H9 (cell line): ENCODE measurements around the gene GPR37L1. TPM values are rescaled to one million over a fixed set of nuclear protein-coding genes. Genes with fewer than 3 reads are reported as not detected.

Experiments used
- DNase-seq: peaks from one replicate; pipeline ENCODE4 v3.0.0-alpha.2; 2017
- H2AFZ ChIP-seq: one replicate; pipeline ENCODE4 v1.6.1; 2013; ENCODE audit warnings: mild to moderate bottlenecking, low read length, control low read depth, moderate library complexity
- H2AK5ac ChIP-seq: 2 replicates; pipeline ENCODE4 v1.6.1; 2013; ENCODE audit warnings: low read length, control low read depth, mixed read lengths; ENCODE audit not compliant: insufficient read length
- H2BK120ac ChIP-seq: one replicate; pipeline ENCODE4 v1.6.1; 2013; ENCODE audit warnings: low read depth, mild to moderate bottlenecking, low read length, control low read depth, inconsistent platforms; ENCODE audit not compliant: poor library complexity, severe bottlenecking
- H2BK12ac ChIP-seq: 2 replicates; pipeline ENCODE4 v1.6.1; 2013; ENCODE audit warnings: low read length, control low read depth, mixed read lengths, low read depth; ENCODE audit not compliant: insufficient read length
- H2BK15ac ChIP-seq: 2 replicates; pipeline ENCODE4 v1.6.1; 2013; ENCODE audit warnings: low read depth, low read length, control low read depth
- H2BK20ac ChIP-seq: one replicate; pipeline ENCODE4 v1.6.1; 2013; ENCODE audit warnings: low read depth, mild to moderate bottlenecking, low read length, control low read depth, inconsistent platforms; ENCODE audit not compliant: poor library complexity, severe bottlenecking
- H2BK5ac ChIP-seq: 2 replicates; pipeline ENCODE4 v1.6.1; 2013; ENCODE audit warnings: low read length, control low read depth, mixed read lengths; ENCODE audit not compliant: insufficient read length
- H3K14ac ChIP-seq: 2 replicates; pipeline ENCODE4 v1.6.1; 2013; ENCODE audit warnings: low read length, control low read depth; ENCODE audit not compliant: insufficient read depth
- H3K18ac ChIP-seq: 2 replicates; pipeline ENCODE4 v1.6.1; 2013; ENCODE audit warnings: low read depth, mild to moderate bottlenecking, mixed read lengths, low read length, control low read depth; ENCODE audit not compliant: insufficient read length
- H3K23ac ChIP-seq: 2 replicates; pipeline ENCODE4 v1.6.1; 2013; ENCODE audit warnings: low read length, control low read depth, mixed read lengths, low read depth; ENCODE audit not compliant: insufficient read length
- H3K23me2 ChIP-seq: 2 replicates; pipeline ENCODE4 v1.6.1; 2013; ENCODE audit warnings: low read depth, mild to moderate bottlenecking, mixed read lengths, low read length, control low read depth; ENCODE audit not compliant: insufficient read length, poor library complexity, severe bottlenecking
- H3K27ac ChIP-seq: 2 replicates; pipeline ENCODE4 v1.5.1; 2013; ENCODE audit warnings: low read length, control low read depth, mixed read lengths, low read depth; ENCODE audit not compliant: insufficient read length
- H3K27me3 ChIP-seq: 2 replicates; pipeline ENCODE4 v1.6.1; 2013; ENCODE audit warnings: low read length, control low read depth, inconsistent platforms; ENCODE audit not compliant: insufficient read depth
- H3K4ac ChIP-seq: 2 replicates; pipeline ENCODE4 v1.6.1; 2013; ENCODE audit warnings: low read depth, mild to moderate bottlenecking, control low read depth, inconsistent platforms, low read length, moderate library complexity
- H3K4me1 ChIP-seq: 2 replicates; pipeline ENCODE4 v1.6.1; 2013; ENCODE audit warnings: low read length, control low read depth, inconsistent platforms; ENCODE audit not compliant: insufficient read depth
- H3K4me2 ChIP-seq: 2 replicates; pipeline ENCODE4 v1.6.1; 2013; ENCODE audit warnings: low read length, control low read depth, mixed read lengths; ENCODE audit not compliant: insufficient read length, insufficient read depth
- H3K56ac ChIP-seq: 2 replicates; pipeline ENCODE4 v1.6.1; 2013; ENCODE audit warnings: low read depth, mild to moderate bottlenecking, mixed read lengths, low read length, control low read depth; ENCODE audit not compliant: insufficient read length
- H3K79me1 ChIP-seq: 2 replicates; pipeline ENCODE4 v1.6.1; 2013; ENCODE audit warnings: low read depth, mild to moderate bottlenecking, moderate library complexity, low read length, control low read depth, inconsistent platforms; ENCODE audit not compliant: insufficient read depth, poor library complexity, severe bottlenecking
- H3K79me2 ChIP-seq: 2 replicates; pipeline ENCODE4 v1.6.1; 2013; ENCODE audit warnings: low read length, control low read depth, inconsistent platforms; ENCODE audit not compliant: insufficient read depth
- H3K9ac ChIP-seq: 2 replicates; pipeline ENCODE4 v1.6.1; 2013; ENCODE audit warnings: low read length, control low read depth, mixed read lengths; ENCODE audit not compliant: insufficient read length; ENCODE audit errors: extremely low read depth
- H3K9me3 ChIP-seq: one replicate; pipeline ENCODE4 v1.6.1; 2013; ENCODE audit warnings: low read depth, low read length, inconsistent platforms; ENCODE audit not compliant: control insufficient read depth
- H3T11ph ChIP-seq: one replicate; pipeline ENCODE4 v1.6.1; 2013; ENCODE audit warnings: mild to moderate bottlenecking, low read length, control low read depth, inconsistent platforms
- H4K20me1 ChIP-seq: one replicate; pipeline ENCODE4 v1.6.1; 2013; ENCODE audit not compliant: control insufficient read depth, insufficient read length, insufficient read depth
- H4K5ac ChIP-seq: 2 replicates; pipeline ENCODE4 v1.6.1; 2013; ENCODE audit warnings: low read depth, mild to moderate bottlenecking, mixed read lengths, low read length, control low read depth; ENCODE audit not compliant: insufficient read length
- H4K8ac ChIP-seq: replicated peaks from 2 replicates; pipeline ENCODE4 v1.6.1; 2013; ENCODE audit warnings: low read length, control low read depth, mixed read lengths, low read depth; ENCODE audit not compliant: insufficient read length
- H4K91ac ChIP-seq: 2 replicates; pipeline ENCODE4 v1.6.1; 2013; ENCODE audit warnings: low read depth, mild to moderate bottlenecking, moderate library complexity, mixed read lengths, low read length, control low read depth; ENCODE audit not compliant: insufficient read length
- H3K27ac Mint-ChIP-seq, 3 experiments: 2 replicates in 2 of 3; 3 replicates in 1 of 3; pipeline ENCODE4 v1.8.0; 2020 to 2021; ENCODE audit warnings: mixed read lengths in 3 of 3, mild to moderate bottlenecking in 1 of 3, moderate library complexity in 1 of 3
- H3K27me3 Mint-ChIP-seq: 2 replicates; pipeline ENCODE4 v1.8.0; 2021; ENCODE audit warnings: low read depth, mild to moderate bottlenecking, moderate library complexity, mixed read lengths
- H3K36me3 Mint-ChIP-seq, 3 experiments: 2 replicates in 2 of 3; 3 replicates in 1 of 3; pipeline ENCODE4 v1.8.0; 2020 to 2021; ENCODE audit warnings: low read depth in 3 of 3, mixed read lengths in 3 of 3; ENCODE audit not compliant: insufficient read depth in 1 of 3
- H3K4me1 Mint-ChIP-seq, 2 experiments: 2 replicates each; pipeline ENCODE4 v1.8.0; 2020; ENCODE audit warnings: mixed read lengths in 2 of 2
- H3K4me3 Mint-ChIP-seq, 2 experiments: 2 replicates in 1 of 2; 3 replicates in 1 of 2; pipeline ENCODE4 v1.8.0; 2020 to 2021; ENCODE audit warnings: mild to moderate bottlenecking in 2 of 2, mixed read lengths in 2 of 2, moderate library complexity in 1 of 2
- H3K9me3 Mint-ChIP-seq, 2 experiments: 2 replicates in 1 of 2; 3 replicates in 1 of 2; pipeline ENCODE4 v1.8.0; 2020; ENCODE audit warnings: mild to moderate bottlenecking in 2 of 2, mixed read lengths in 2 of 2, moderate library complexity in 1 of 2
- WGBS: extraction: QIAGEN DNeasy Blood & Tissue Kit; methylation state at CpG from one replicate; pipeline ENCODE4 v1.1.7; 2013; ENCODE audit warnings: missing lambda C conversion rate, low lambda C conversion rate, mixed read lengths; ENCODE audit not compliant: insufficient read length; ENCODE audit errors: extremely low coverage; 5-methylcytosine and 5-hydroxymethylcytosine counted together
- total RNA-seq: library from RNA; stranded (reverse); gene quantifications from 2 replicates; pipeline ENCODE4 v1.2.1, GENCODE V29; 2021
- TF ChIP-seq, protein P1 (sequence below): fragments of 200-600 bp; sonication (generic); conservative IDR thresholded peaks from 3 replicates; pipeline ENCODE4 v1.8.0; 2021; ENCODE audit warnings: antibody characterized with exemption, mild to moderate bottlenecking

GPR37L1 gene
- total RNA-seq, 1 experiment from 2014 or later: 0.11 TPM

- no peak overlapping the region for H2BK120ac ChIP-seq
- H3K18ac ChIP-seq: no peak overlapping the region
- H2AK5ac ChIP-seq: no peak overlapping the region
- Mint-ChIP-seq H3K27ac (no peak overlapping the region), H3K4me1 (peaks cover 15 to 23% of the 10 kb centered on the region in 2 experiments), H3K27me3 (no peaks in the 10 kb centered on the region; the same call in 1 of the 2 replicates), H3K9me3 (no peaks in the 10 kb centered on the region), H3K4me3 (no peak overlapping the region), H3K36me3 (no peaks in the 10 kb centered on the region)
- no peak overlapping the region for H2BK20ac ChIP-seq
- no peak overlapping the region for H3K9ac ChIP-seq
- no peak overlapping the region for H3K27ac ChIP-seq
- no peaks in the 10 kb centered on the region for H3K9me3 ChIP-seq
- H3K23ac ChIP-seq: no peak overlapping the region
- H4K20me1 ChIP-seq: no peaks in the 10 kb centered on the region
- no peak overlapping the region for H3K14ac ChIP-seq
- no peak overlapping the region for H3K56ac ChIP-seq
- H3T11ph ChIP-seq: no peak overlapping the region
- H4K5ac ChIP-seq: no peak overlapping the region
- H2BK5ac ChIP-seq: no peak overlapping the region
- no peak overlapping the region for H2BK12ac ChIP-seq
- DNase-seq: no peak
- H4K91ac ChIP-seq: no peak overlapping the region
- no peaks in the 10 kb centered on the region for H3K27me3 ChIP-seq
- H3K79me2 ChIP-seq: no peaks in the 10 kb centered on the region
- 0 out of 2 replicates have a peak overlapping the region, but pooled peaks have one; percentile 72 for H2BK15ac ChIP-seq
- no peak overlapping the region for H4K8ac ChIP-seq
- H3K4me2 ChIP-seq: no peak overlapping the region
- H3K4me1 ChIP-seq: no peaks in the 10 kb centered on the region
- no peaks in the 10 kb centered on the region for H3K79me1 ChIP-seq
- TF ChIP-seq, protein P1, sequence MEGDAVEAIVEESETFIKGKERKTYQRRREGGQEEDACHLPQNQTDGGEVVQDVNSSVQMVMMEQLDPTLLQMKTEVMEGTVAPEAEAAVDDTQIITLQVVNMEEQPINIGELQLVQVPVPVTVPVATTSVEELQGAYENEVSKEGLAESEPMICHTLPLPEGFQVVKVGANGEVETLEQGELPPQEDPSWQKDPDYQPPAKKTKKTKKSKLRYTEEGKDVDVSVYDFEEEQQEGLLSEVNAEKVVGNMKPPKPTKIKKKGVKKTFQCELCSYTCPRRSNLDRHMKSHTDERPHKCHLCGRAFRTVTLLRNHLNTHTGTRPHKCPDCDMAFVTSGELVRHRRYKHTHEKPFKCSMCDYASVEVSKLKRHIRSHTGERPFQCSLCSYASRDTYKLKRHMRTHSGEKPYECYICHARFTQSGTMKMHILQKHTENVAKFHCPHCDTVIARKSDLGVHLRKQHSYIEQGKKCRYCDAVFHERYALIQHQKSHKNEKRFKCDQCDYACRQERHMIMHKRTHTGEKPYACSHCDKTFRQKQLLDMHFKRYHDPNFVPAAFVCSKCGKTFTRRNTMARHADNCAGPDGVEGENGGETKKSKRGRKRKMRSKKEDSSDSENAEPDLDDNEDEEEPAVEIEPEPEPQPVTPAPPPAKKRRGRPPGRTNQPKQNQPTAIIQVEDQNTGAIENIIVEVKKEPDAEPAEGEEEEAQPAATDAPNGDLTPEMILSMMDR: no peak
- no peaks in the 10 kb centered on the region for H3K23me2 ChIP-seq
- WGBS: no CpG with 5 or more reads among the region's 10 CpGs
- no peak overlapping the region for H2AFZ ChIP-seq
- no peak overlapping the region for H3K4ac ChIP-seq
Measured at GRCh38 chr1:202117898-202118371, 4.8 kb upstream of the GPR37L1 start.
